Keratinocyte (primary cell): ENCODE results near the gene CACNA2D2. TPM values are rescaled to one million over a fixed set of nuclear protein-coding genes. Genes with fewer than 3 reads are reported as not detected.

Experiments
- DNase-seq: peaks from one replicate; pipeline ENCODE4 v3.0.0-alpha.2; 2011; ENCODE audit warnings: low read depth, missing footprints, low spot score
- FAIRE-seq: peaks from 2 replicates; lab custom pipeline; 2011; peaks lifted over from hg19 to GRCh38; lab: Jason Lieb, UNC
- H2AFZ ChIP-seq: 2 replicates; pipeline ENCODE4 v1.6.0; 2012; ENCODE audit warnings: low read length, control low read depth, inconsistent platforms; ENCODE audit not compliant: control insufficient read depth
- H3K27ac ChIP-seq: 2 replicates; pipeline ENCODE4 v1.5.1; 2011; ENCODE audit warnings: low read length; ENCODE audit not compliant: control insufficient read depth, insufficient read depth
- H3K27me3 ChIP-seq: 3 replicates; pipeline ENCODE4 v1.6.0; 2011; ENCODE audit warnings: low read length; ENCODE audit not compliant: control insufficient read depth, insufficient read depth; ENCODE audit errors: extremely low read depth
- H3K36me3 ChIP-seq, 2 experiments: 2 replicates in 1 of 2; 3 replicates in 1 of 2; pipeline ENCODE4 v1.5.1; 2011; ENCODE audit warnings: low read length in 2 of 2, mild to moderate bottlenecking in 1 of 2; ENCODE audit not compliant: control insufficient read depth in 2 of 2, insufficient read depth in 2 of 2; ENCODE audit errors: extremely low read depth in 1 of 2
- H3K4me1 ChIP-seq: 3 replicates; pipeline ENCODE4 v1.5.1; 2011; ENCODE audit warnings: low read length; ENCODE audit not compliant: control insufficient read depth, insufficient read depth; ENCODE audit errors: extremely low read depth
- H3K4me2 ChIP-seq: 3 replicates; pipeline ENCODE4 v1.6.0; 2011; ENCODE audit warnings: low read depth, low read length; ENCODE audit not compliant: control insufficient read depth, insufficient read depth; ENCODE audit errors: extremely low read depth
- H3K4me3 ChIP-seq, 3 experiments: fragments of 200-600 bp in 1 of 3; sonication (generic) in 1 of 3; 2 replicates in 2 of 3; 3 replicates in 1 of 3; pipeline ENCODE4 v1.5.1; 2011 to 2016; ENCODE audit warnings: low read length in 3 of 3, mild to moderate bottlenecking in 3 of 3, control low read depth in 2 of 3, inconsistent platforms in 1 of 3, low read depth in 1 of 3, mixed read lengths in 1 of 3, mixed run types in 1 of 3, moderate library complexity in 1 of 3; ENCODE audit not compliant: control insufficient read depth in 2 of 3, insufficient read depth in 2 of 3; ENCODE audit errors: extremely low read depth in 1 of 3
- H3K79me2 ChIP-seq: 2 replicates; pipeline ENCODE4 v1.6.0; 2012; ENCODE audit warnings: low read length; ENCODE audit not compliant: control insufficient read depth, insufficient read depth
- H3K9ac ChIP-seq: 3 replicates; pipeline ENCODE4 v1.6.0; 2011; ENCODE audit warnings: low read length; ENCODE audit not compliant: control insufficient read depth, insufficient read depth; ENCODE audit errors: extremely low read depth
- H3K9me1 ChIP-seq: 3 replicates; pipeline ENCODE4 v1.6.0; 2011; ENCODE audit warnings: low read length; ENCODE audit not compliant: control insufficient read depth, insufficient read depth; ENCODE audit errors: extremely low read depth
- H3K9me3 ChIP-seq: 2 replicates; pipeline ENCODE4 v1.5.1; 2012; ENCODE audit warnings: low read depth, low read length; ENCODE audit not compliant: control insufficient read depth
- H4K20me1 ChIP-seq: 3 replicates; pipeline ENCODE4 v1.6.0; 2011; ENCODE audit warnings: low read length; ENCODE audit not compliant: control insufficient read depth, insufficient read depth; ENCODE audit errors: extremely low read depth
- CTCF ChIP-seq, 3 experiments: IDR thresholded peaks in 1 of 3; conservative IDR thresholded peaks in 1 of 3; optimal IDR thresholded peaks in 1 of 3; 2 replicates in 2 of 3; 3 replicates in 1 of 3; pipeline versions ENCODE3 to v1.5.1; 2011; ENCODE audit warnings: low read length in 3 of 3, mild to moderate bottlenecking in 3 of 3, moderate library complexity in 2 of 3, control low read depth in 1 of 3, inconsistent platforms in 1 of 3; ENCODE audit not compliant: insufficient read depth in 2 of 3; ENCODE audit errors: extremely low read depth in 1 of 3
- EZH2 ChIP-seq: IDR thresholded peaks from one replicate; pipeline ENCODE4 v1.6.1; 2012; ENCODE audit warnings: inconsistent platforms, mild to moderate bottlenecking, low read length, moderate library complexity
- dilution Hi-C: fragments of 300-500 bp; cut with MboI; formaldehyde crosslinking; loops from one replicate; pipeline ENCODE4 v1.7.0; 2020; ENCODE audit warnings: low sequenced_read_pairs; ENCODE audit not compliant: extremely low pct_ligation_motif_present
- polyA plus RNA-seq, 5 experiments: library from polyadenylated mRNA; depleted of rRNA in 3 of 5; stranded (reverse) in 3 of 5; stranded (forward) in 1 of 5; unstranded in 1 of 5; fragments of >200 nt; gene quantifications; 1 replicate in 1 of 5; 2 replicates in 3 of 5; 3 replicates in 1 of 5; pipeline versions ENCODE4 v1.2.1 to v1.2.3, GENCODE V29; 2011 to 2012; ENCODE audit warnings: missing spikeins in 2 of 5, low read depth in 1 of 5, low replicate concordance in 1 of 5

The CACNA2D2 gene
- polyA plus RNA-seq, 1 donor (not counting 4 experiments of a cell fraction or from before 2014, with no cell fraction given), result 0.04 TPM

- Histone ChIP-seq H2AFZ (no peak overlapping the region), H3K9me1 (no peaks in the 10 kb centered on the region), H3K9ac (no peak overlapping the region), H3K4me3 (no peak overlapping the region), H3K27ac (no peak overlapping the region), H3K4me2 (no peak overlapping the region), H3K79me2 (peaks cover 72% of the 10 kb centered on the region), H3K4me1 (peaks cover 34% of the 10 kb centered on the region), H4K20me1 (peaks cover 7% of the 10 kb centered on the region), H3K9me3 (no peaks in the 10 kb centered on the region), H3K27me3 (no peaks in the 10 kb centered on the region), H3K36me3 (peaks cover 31 to 33% of the 10 kb centered on the region in 2 experiments)
- FAIRE-seq (no peak), DNase-seq (no peak)
- dilution Hi-C loops, result no loop called here
- TF ChIP-seq EZH2 (no peak), CTCF (optimal IDR thresholded peaks at IDR 0.05 in 1 of 3, IDR thresholded peaks at IDR 0.05 in 1 of 3, conservative IDR thresholded peaks at IDR 0.05 in 1 of 3; ENCODE audit: extremely low read depth in 1 of 3, insufficient read depth in 2 of 3, low read length in 3 of 3) (no peak)
Observed at GRCh38 chr3:50331364-50331907, 172.0 kb downstream of the CACNA2D2 start.

- Histone ChIP-seq H3K9me3 (no peaks in the 10 kb centered on the region), H3K79me2 (peaks cover 67% of the 10 kb centered on the region), H3K27me3 (no peaks in the 10 kb centered on the region), H3K9me1 (no peaks in the 10 kb centered on the region), H3K4me2 (no peak overlapping the region), H2AFZ (no peak overlapping the region), H3K4me1 (peaks cover 25% of the 10 kb centered on the region), H4K20me1 (peaks cover 7% of the 10 kb centered on the region), H3K27ac (no peak overlapping the region), H3K4me3 (no peak overlapping the region), H3K36me3 (peaks cover 31 to 41% of the 10 kb centered on the region in 2 experiments), H3K9ac (no peak overlapping the region)
- dilution Hi-C loops, result no loop called here
- TF ChIP-seq EZH2 (no peak), CTCF (optimal IDR thresholded peaks at IDR 0.05 in 1 of 3, IDR thresholded peaks at IDR 0.05 in 1 of 3, conservative IDR thresholded peaks at IDR 0.05 in 1 of 3; ENCODE audit: extremely low read depth in 1 of 3, insufficient read depth in 2 of 3, low read length in 3 of 3) (no peak)
- FAIRE-seq, result no peak
- no peak for DNase-seq
Observed at GRCh38 chr3:50330330-50330729, 173.1 kb downstream of the CACNA2D2 start.
